ENCODE data around the gene PRPH. TPM values are rescaled to one million over a fixed set of nuclear protein-coding genes. Genes with fewer than 3 reads are reported as not detected.

The PRPH gene
- total and polyA plus RNA-seq, 9 of the 15 experiments (the other 6 are each of a cell fraction or from before 2014, with no cell fraction given): 0.27 to 1.9 (median 1.3) TPM; not detected in 1

DNA sequence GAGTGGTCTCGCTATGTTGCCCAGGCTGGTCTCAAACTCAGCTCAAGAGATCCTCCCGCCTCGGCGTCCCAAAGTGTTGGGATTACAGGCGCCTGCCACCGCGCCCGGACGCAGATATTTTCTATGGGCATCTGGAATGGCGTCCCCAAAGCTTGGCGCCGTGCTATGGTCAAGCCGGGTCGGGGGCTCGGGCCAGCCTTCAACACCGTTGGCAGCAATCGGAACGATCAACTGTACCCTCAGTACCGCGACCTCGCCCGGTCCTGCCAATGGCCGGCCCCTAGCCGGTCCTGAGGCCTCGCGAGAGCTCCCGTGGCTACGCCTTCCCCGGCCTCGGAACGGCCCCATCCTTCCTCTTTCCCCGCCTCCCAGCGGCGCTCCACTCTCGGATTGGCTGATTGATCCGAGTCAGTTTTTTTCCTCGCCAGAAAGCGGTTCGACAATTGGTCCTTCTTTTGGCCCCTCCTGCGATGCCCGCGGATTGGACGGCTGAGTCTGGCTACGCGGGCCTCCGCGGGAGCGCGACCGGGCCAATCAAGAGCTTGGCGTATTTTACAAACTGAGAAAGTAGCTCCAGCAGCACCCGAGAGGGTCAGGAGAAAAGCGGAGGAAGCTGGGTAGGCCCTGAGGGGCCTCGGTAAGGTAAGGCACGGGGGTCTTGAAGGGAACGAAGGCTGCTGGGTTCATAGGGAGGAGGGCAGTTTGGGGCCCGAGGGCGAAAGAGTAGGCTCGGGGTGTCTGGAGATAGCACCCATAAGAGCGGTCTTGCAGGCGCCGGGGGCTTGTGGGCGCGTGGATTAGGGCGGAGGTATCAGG lies 28.0 kb downstream of the PRPH start, which contains the start of gene TROAP (continued):
- peak; percentile 99 for TF ChIP-seq FOXM1 (IDR thresholded peaks at IDR 0.05; ENCODE audit: low read depth)
- peak; percentile 99 for TF ChIP-seq FOXM1 (CRISPR knock-in tag; IDR thresholded peaks at IDR 0.05; ENCODE audit: low read depth)
- peak; percentile 70 for TF ChIP-seq ZBTB12 (CRISPR knock-in tag; IDR thresholded peaks at IDR 0.05)
- peak; percentile 63; the same call in 1 of the 2 replicates for TF ChIP-seq CREB3L1 (IDR thresholded peaks at IDR 0.05; ENCODE audit: borderline replicate concordance, low read depth)
- no peak for TF ChIP-seq ATF1 (CRISPR knock-in tag; IDR thresholded peaks at IDR 0.05)
- TF ChIP-seq ATF1 (tag; IDR thresholded peaks at IDR 0.05): peak; percentile 95
- peak; percentile 75 for TF ChIP-seq HDAC2 (IDR thresholded peaks at IDR 0.05)
- no peak for TF ChIP-seq ZBTB17 (CRISPR knock-in tag; IDR thresholded peaks at IDR 0.05)
- peak; percentile 88 for TF ChIP-seq PHF8 (IDR thresholded peaks at IDR 0.05; ENCODE audit: borderline replicate concordance, low read length)
- TF ChIP-seq ZNF764 (CRISPR knock-in tag; IDR thresholded peaks at IDR 0.05; ENCODE audit: low read depth): no peak
- TF ChIP-seq AFF1 (IDR thresholded peaks at IDR 0.05; ENCODE audit: low read depth in 1 of 2, partially characterized antibody in 2 of 2): peak in 1 of 2 experiments; percentile 39
- no peak for TF ChIP-seq ZNF518B (CRISPR knock-in tag; IDR thresholded peaks at IDR 0.05)
- TF ChIP-seq ZBTB7A (IDR thresholded peaks at IDR 0.05; ENCODE audit: borderline replicate concordance, control insufficient read depth, low read depth, low read length): peak; percentile 24; the same call in 1 of the 2 replicates
- TF ChIP-seq SUPT5H (IDR thresholded peaks at IDR 0.05): peak; percentile 92

Measured in K562 (cell line).